Suprapubic skin (tissue), 3 donors: ENCODE results near the gene TAX1BP1.

Experiments
- EP300 ChIP-seq: sonication (generic); formaldehyde crosslinking; IDR thresholded peaks from one replicate; pipeline ENCODE4 v1.6.1; 2017; ENCODE audit warnings: antibody characterized with exemption
- TF ChIP-seq, protein P1 (sequence below), 2 donors: fragments of 200-600 bp in 1 of 2; fragments of 450-650 bp in 1 of 2; sonication (generic) in 1 of 2; IDR thresholded peaks; one replicate each; pipeline ENCODE4 v1.5.1; 2016 to 2019; ENCODE audit warnings: antibody characterized with exemption in 2 of 2, mild to moderate bottlenecking in 1 of 2, moderate library complexity in 1 of 2

DNA sequence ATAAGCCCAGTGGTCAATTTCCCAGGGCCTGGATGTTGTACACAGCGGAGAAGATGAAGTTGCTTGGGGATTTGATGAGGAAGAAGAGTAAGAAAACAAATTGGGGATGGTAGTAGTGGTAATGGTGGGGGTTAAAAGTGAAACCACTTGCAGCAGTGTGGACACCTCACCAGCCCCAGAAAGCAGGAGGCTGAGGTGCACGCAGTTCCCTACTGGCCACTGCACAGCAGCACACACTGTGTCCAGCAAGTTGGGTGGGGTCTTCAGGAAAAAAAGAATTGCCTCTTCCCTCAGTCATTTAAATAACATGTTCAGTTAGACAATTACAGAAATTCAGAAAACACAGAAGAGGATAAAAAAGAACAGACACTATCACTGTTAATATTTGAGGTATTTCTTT is 96.6 kb downstream of the TAX1BP1 start:
- no peak for TF ChIP-seq EP300
- TF ChIP-seq, protein P1, sequence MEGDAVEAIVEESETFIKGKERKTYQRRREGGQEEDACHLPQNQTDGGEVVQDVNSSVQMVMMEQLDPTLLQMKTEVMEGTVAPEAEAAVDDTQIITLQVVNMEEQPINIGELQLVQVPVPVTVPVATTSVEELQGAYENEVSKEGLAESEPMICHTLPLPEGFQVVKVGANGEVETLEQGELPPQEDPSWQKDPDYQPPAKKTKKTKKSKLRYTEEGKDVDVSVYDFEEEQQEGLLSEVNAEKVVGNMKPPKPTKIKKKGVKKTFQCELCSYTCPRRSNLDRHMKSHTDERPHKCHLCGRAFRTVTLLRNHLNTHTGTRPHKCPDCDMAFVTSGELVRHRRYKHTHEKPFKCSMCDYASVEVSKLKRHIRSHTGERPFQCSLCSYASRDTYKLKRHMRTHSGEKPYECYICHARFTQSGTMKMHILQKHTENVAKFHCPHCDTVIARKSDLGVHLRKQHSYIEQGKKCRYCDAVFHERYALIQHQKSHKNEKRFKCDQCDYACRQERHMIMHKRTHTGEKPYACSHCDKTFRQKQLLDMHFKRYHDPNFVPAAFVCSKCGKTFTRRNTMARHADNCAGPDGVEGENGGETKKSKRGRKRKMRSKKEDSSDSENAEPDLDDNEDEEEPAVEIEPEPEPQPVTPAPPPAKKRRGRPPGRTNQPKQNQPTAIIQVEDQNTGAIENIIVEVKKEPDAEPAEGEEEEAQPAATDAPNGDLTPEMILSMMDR (IDR thresholded peaks at IDR 0.05), result no peak
